CD14-positive monocyte (primary cell): ENCODE results near the gene RGS2. TPM values are rescaled to one million over a fixed set of nuclear protein-coding genes. Genes with fewer than 3 reads are reported as not detected.

ENCODE experiments used
- DNase-seq, 3 donors: peaks; one replicate each; pipeline ENCODE4 v3.0.0-alpha.2; 2011 to 2022
- H2AFZ ChIP-seq: 2 replicates; pipeline ENCODE4 v1.6.0; 2012; ENCODE audit warnings: mild to moderate bottlenecking, low read depth, low read length, inconsistent platforms; ENCODE audit not compliant: insufficient read depth, poor library complexity, severe bottlenecking
- H3K27ac ChIP-seq, 2 donors: 1 replicate in 1 of 2; 2 replicates in 1 of 2; pipeline ENCODE4 v1.5.1; 2012 to 2013; ENCODE audit warnings: low read length in 2 of 2, control low read depth in 1 of 2, inconsistent platforms in 1 of 2, low read depth in 1 of 2, mild to moderate bottlenecking in 1 of 2
- H3K27me3 ChIP-seq, 2 donors: one replicate each; pipeline versions ENCODE4 v1.6.0 to v1.6.1; 2011 to 2013; ENCODE audit warnings: low read length in 2 of 2; ENCODE audit not compliant: control insufficient read depth in 2 of 2, insufficient read depth in 2 of 2
- H3K36me3 ChIP-seq, 2 donors: replicated peaks in 1 of 2; 1 replicate in 1 of 2; 2 replicates in 1 of 2; pipeline versions ENCODE4 v1.5.1 to v1.6.1; 2012 to 2013; ENCODE audit warnings: low read length in 2 of 2, control low read depth in 1 of 2, inconsistent platforms in 1 of 2, mild to moderate bottlenecking in 1 of 2; ENCODE audit not compliant: insufficient read depth in 2 of 2, control insufficient read depth in 1 of 2
- H3K4me1 ChIP-seq, 2 donors: 1 replicate in 1 of 2; 2 replicates in 1 of 2; pipeline versions ENCODE4 v1.5.1 to v1.6.1; 2012 to 2013; ENCODE audit warnings: low read length in 2 of 2, control low read depth in 1 of 2, inconsistent platforms in 1 of 2, mild to moderate bottlenecking in 1 of 2, moderate library complexity in 1 of 2; ENCODE audit not compliant: insufficient read depth in 2 of 2, control insufficient read depth in 1 of 2
- H3K4me2 ChIP-seq: replicated peaks from 2 replicates; pipeline ENCODE3; 2012; ENCODE audit warnings: low read length, moderate library complexity, mild to moderate bottlenecking; ENCODE audit not compliant: poor library complexity, severe bottlenecking; ENCODE audit errors: extremely low read depth
- H3K4me3 ChIP-seq, 3 experiments: fragments of 200-600 bp in 1 of 3; sonication (generic) in 1 of 3; replicated peaks in 1 of 3; 1 replicate in 2 of 3; 2 replicates in 1 of 3; pipeline ENCODE4 v1.5.1; 2011 to 2013; ENCODE audit warnings: low read length in 3 of 3, mild to moderate bottlenecking in 3 of 3, control low read depth in 2 of 3, low read depth in 2 of 3, inconsistent platforms in 1 of 3, moderate library complexity in 1 of 3
- H3K79me2 ChIP-seq: 2 replicates; pipeline ENCODE4 v1.6.0; 2012; ENCODE audit warnings: mild to moderate bottlenecking, control low read depth, inconsistent platforms, low read length, moderate library complexity; ENCODE audit not compliant: insufficient read depth
- H3K9ac ChIP-seq: 2 replicates; pipeline ENCODE4 v1.6.0; 2017; ENCODE audit warnings: low read length, mild to moderate bottlenecking; ENCODE audit not compliant: insufficient read depth, poor library complexity, severe bottlenecking
- H3K9me3 ChIP-seq, 2 donors: replicated peaks in 1 of 2; 1 replicate in 1 of 2; 2 replicates in 1 of 2; pipeline versions ENCODE4 v1.5.1 to v1.6.1; 2012 to 2013; ENCODE audit warnings: low read length in 2 of 2, control low read depth in 1 of 2; ENCODE audit not compliant: control insufficient read depth in 1 of 2, insufficient read depth in 1 of 2
- H4K20me1 ChIP-seq: 2 replicates; pipeline ENCODE4 v1.6.0; 2012; ENCODE audit warnings: mild to moderate bottlenecking, low read length, control low read depth, moderate library complexity; ENCODE audit not compliant: insufficient read depth
- H3K27ac Mint-ChIP-seq, 7 donors: one replicate each; pipeline ENCODE4 v1.8.0; 2020; ENCODE audit warnings: mild to moderate bottlenecking in 7 of 7, mixed read lengths in 7 of 7, moderate library complexity in 6 of 7, inconsistent platforms in 2 of 7
- H3K27me3 Mint-ChIP-seq, 3 donors: one replicate each; pipeline ENCODE4 v1.8.0; 2021 to 2022; ENCODE audit warnings: low read depth in 3 of 3, mild to moderate bottlenecking in 3 of 3, mixed read lengths in 3 of 3, moderate library complexity in 3 of 3, inconsistent platforms in 1 of 3
- H3K36me3 Mint-ChIP-seq, 2 donors: one replicate each; pipeline ENCODE4 v1.8.0; 2020; ENCODE audit warnings: mixed read lengths in 2 of 2, inconsistent platforms in 1 of 2, mild to moderate bottlenecking in 1 of 2
- H3K4me1 Mint-ChIP-seq: one replicate; pipeline ENCODE4 v1.8.0; 2020; ENCODE audit warnings: mild to moderate bottlenecking, mixed read lengths
- H3K4me3 Mint-ChIP-seq, 2 donors: one replicate each; pipeline ENCODE4 v1.8.0; 2020; ENCODE audit warnings: mild to moderate bottlenecking in 2 of 2, mixed read lengths in 2 of 2, moderate library complexity in 1 of 2
- H3K9me3 Mint-ChIP-seq, 7 donors: one replicate each; pipeline ENCODE4 v1.8.0; 2020 to 2022; ENCODE audit warnings: mixed read lengths in 7 of 7, mild to moderate bottlenecking in 6 of 7, moderate library complexity in 6 of 7, inconsistent platforms in 2 of 7
- WGBS: methylation state at CpG from one replicate; pipeline ENCODE4 v1.1.5; 2013; ENCODE audit warnings: missing lambda C conversion rate; ENCODE audit not compliant: insufficient coverage; 5-methylcytosine and 5-hydroxymethylcytosine counted together
- intact Hi-C, 2 donors: fragments of 100-400 bp; cut with micrococcal nuclease; formaldehyde crosslinking; loops; one replicate each; pipeline versions ENCODE4 v1.15.0 to v1.15.1; 2023
- polyA plus RNA-seq, 3 donors: library from polyadenylated mRNA; depleted of rRNA in 1 of 3; unstranded in 2 of 3; stranded (reverse) in 1 of 3; fragments of 300-500 nt in 2 of 3; fragments of >200 nt in 1 of 3; fragmentation: Illumina TruSeq in 2 of 3; gene quantifications; 1 replicate in 2 of 3; 2 replicates in 1 of 3; pipeline ENCODE4 v1.2.3, GENCODE V29; 2012 to 2021
- TF ChIP-seq, protein P1 (sequence below): fragments of 200-600 bp; IDR thresholded peaks from one replicate; pipeline ENCODE4 v1.8.0; 2022; ENCODE audit warnings: antibody characterized with exemption, mild to moderate bottlenecking

RGS2 gene
- polyA plus RNA-seq, 3 donors = 974 to 3,307 (median 1,708) TPM

DNA sequence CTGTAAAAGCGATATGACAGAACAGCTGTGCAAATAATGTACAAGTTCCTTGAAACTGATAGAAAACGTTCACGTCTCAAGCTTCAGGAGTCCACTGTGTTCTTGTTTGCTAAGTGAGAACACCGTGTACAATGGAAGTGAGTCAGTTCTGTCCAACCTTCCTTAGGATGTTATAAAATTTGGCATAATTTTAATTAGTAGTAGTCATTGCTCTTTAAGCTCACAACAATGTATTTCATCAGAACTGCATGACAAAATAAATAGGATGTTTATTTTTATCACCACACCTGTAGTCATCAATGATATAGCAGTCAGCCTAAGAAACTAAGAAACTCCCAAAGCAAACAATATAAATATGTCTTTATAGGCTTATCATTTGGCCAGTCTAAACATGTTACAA, 53.0 kb downstream of the RGS2 start:
- Histone ChIP-seq H3K4me1 (peaks cover 9% of the 10 kb centered on the region in 2 donors), H3K79me2 (no peaks in the 10 kb centered on the region), H3K9me3 (no peaks in the 10 kb centered on the region), H3K27me3 (no peaks in the 10 kb centered on the region), H3K27ac (no peak overlapping the region), H3K9ac (no peak overlapping the region), H4K20me1 (no peaks in the 10 kb centered on the region), H3K4me2 (no peak overlapping the region), H2AFZ (no peak overlapping the region), H3K36me3 (no peaks in the 10 kb centered on the region), H3K4me3 (no peak overlapping the region)
- no peak overlapping the region for H3K4me3 Mint-ChIP-seq
- peaks cover 19% of the 10 kb centered on the region for H3K4me1 Mint-ChIP-seq
- WGBS = 92% methylated on average over 2 of the region's 4 CpGs
- H3K9me3 Mint-ChIP-seq = peaks cover 0 to 3% (median 0%) of the 10 kb centered on the region in 7 donors
- H3K27ac Mint-ChIP-seq = no peak overlapping the region
- no peak for DNase-seq
- TF ChIP-seq, protein P1, sequence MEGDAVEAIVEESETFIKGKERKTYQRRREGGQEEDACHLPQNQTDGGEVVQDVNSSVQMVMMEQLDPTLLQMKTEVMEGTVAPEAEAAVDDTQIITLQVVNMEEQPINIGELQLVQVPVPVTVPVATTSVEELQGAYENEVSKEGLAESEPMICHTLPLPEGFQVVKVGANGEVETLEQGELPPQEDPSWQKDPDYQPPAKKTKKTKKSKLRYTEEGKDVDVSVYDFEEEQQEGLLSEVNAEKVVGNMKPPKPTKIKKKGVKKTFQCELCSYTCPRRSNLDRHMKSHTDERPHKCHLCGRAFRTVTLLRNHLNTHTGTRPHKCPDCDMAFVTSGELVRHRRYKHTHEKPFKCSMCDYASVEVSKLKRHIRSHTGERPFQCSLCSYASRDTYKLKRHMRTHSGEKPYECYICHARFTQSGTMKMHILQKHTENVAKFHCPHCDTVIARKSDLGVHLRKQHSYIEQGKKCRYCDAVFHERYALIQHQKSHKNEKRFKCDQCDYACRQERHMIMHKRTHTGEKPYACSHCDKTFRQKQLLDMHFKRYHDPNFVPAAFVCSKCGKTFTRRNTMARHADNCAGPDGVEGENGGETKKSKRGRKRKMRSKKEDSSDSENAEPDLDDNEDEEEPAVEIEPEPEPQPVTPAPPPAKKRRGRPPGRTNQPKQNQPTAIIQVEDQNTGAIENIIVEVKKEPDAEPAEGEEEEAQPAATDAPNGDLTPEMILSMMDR = no peak
- no peaks in the 10 kb centered on the region for H3K27me3 Mint-ChIP-seq
- intact Hi-C loops = no loop called here
- peaks cover 0 to 3% of the 10 kb centered on the region in 2 donors for H3K36me3 Mint-ChIP-seq

Other genes with a start within 250 kb of the RGS2 start
- 10 to 100 TPM in 2 of 3 donors, 1 to 10 TPM in 1; 2.4 to 17.7 (median 15.7) TPM for gene RGS1, start 233.3 kb upstream of the RGS2 start, polyA plus RNA-seq
- gene RGS13, start 172.9 kb upstream of the RGS2 start, polyA plus RNA-seq = not detected